Panc1 (cell line): ENCODE results near the gene SCG5. TPM values are rescaled to one million over a fixed set of nuclear protein-coding genes. Genes with fewer than 3 reads are reported as not detected.

Experiments
- ATAC-seq: fragments of 200-7000 bp; cut with Tn5 transposase; 2 replicates; pipeline ENCODE4 v1.9.1; 2020; ENCODE audit warnings: mild to moderate bottlenecking, moderate library complexity
- BruUV-seq: library from RNA; stranded (reverse); fragments of 400-500 nt; replicated peaks from 2 replicates; lab custom pipeline; 2021; lab: Mats Ljungman, UMichigan
- CTCF ChIA-PET: fragments of 300-600 bp; sonication (Branson Sonifier 250); formaldehyde crosslinking; loops from one replicate; lab custom pipeline; 2022; ENCODE audit warnings: antibody characterized with exemption; lab: Charles Lee
- POLR2A ChIA-PET: fragments of 300-600 bp; sonication (Branson Sonifier 250); formaldehyde crosslinking; loops from one replicate; lab custom pipeline; 2022; ENCODE audit warnings: antibody characterized with exemption; lab: Charles Lee
- DNase-seq: peaks from one replicate; pipeline ENCODE4 v3.0.0-alpha.2; 2010; ENCODE audit warnings: low read depth, low spot score
- H3K27ac ChIP-seq: 2 replicates; pipeline ENCODE4 v1.5.1; 2011; ENCODE audit warnings: mild to moderate bottlenecking, low read length, inconsistent platforms
- H3K27me3 ChIP-seq: fragments of 200-500 bp; sonication (Bioruptor generic); 2 replicates; pipeline ENCODE4 v1.6.0; 2014; ENCODE audit warnings: low read length, inconsistent platforms; ENCODE audit not compliant: control insufficient read depth, insufficient read depth
- H3K36me3 ChIP-seq: fragments of 200-500 bp; sonication (Bioruptor generic); 2 replicates; pipeline ENCODE4 v1.5.1; 2014; ENCODE audit warnings: inconsistent platforms, mild to moderate bottlenecking, low read length, moderate library complexity; ENCODE audit not compliant: control insufficient read depth, insufficient read depth
- H3K4me1 ChIP-seq: 2 replicates; pipeline ENCODE4 v1.5.1; 2011; ENCODE audit warnings: inconsistent platforms, mild to moderate bottlenecking, low read length, moderate library complexity; ENCODE audit not compliant: control insufficient read depth, insufficient read depth
- H3K4me3 ChIP-seq, 2 experiments: 2 replicates each; pipeline ENCODE4 v1.5.1; 2011 to 2012; ENCODE audit warnings: low read depth in 2 of 2, low read length in 2 of 2, mild to moderate bottlenecking in 2 of 2, inconsistent platforms in 1 of 2, moderate library complexity in 1 of 2
- H3K9me3 ChIP-seq: fragments of 200-500 bp; sonication (Bioruptor generic); 2 replicates; pipeline ENCODE4 v1.5.1; 2014; ENCODE audit warnings: low read depth, mild to moderate bottlenecking, inconsistent platforms, low read length, moderate library complexity; ENCODE audit not compliant: control insufficient read depth, insufficient read depth
- CTCF ChIP-seq: fragments of 450-650 bp; IDR thresholded peaks from 2 replicates; pipeline ENCODE4 v1.5.1; 2017; ENCODE audit warnings: mild to moderate bottlenecking
- POLR2AphosphoS5 ChIP-seq: IDR thresholded peaks from 2 replicates; pipeline ENCODE4 v1.6.1; 2012; ENCODE audit warnings: mild to moderate bottlenecking, low read depth, low read length, moderate library complexity
- REST ChIP-seq, 2 experiments: IDR thresholded peaks; 2 replicates each; pipeline ENCODE4 v1.6.1; 2011 to 2012; ENCODE audit warnings: low read depth in 2 of 2, control low read depth in 1 of 2, low read length in 1 of 2, mild to moderate bottlenecking in 1 of 2, moderate library complexity in 1 of 2; ENCODE audit not compliant: insufficient read depth in 1 of 2
- SIN3A ChIP-seq: IDR thresholded peaks from 2 replicates; pipeline ENCODE4 v1.6.1; 2012; ENCODE audit warnings: low read depth, mild to moderate bottlenecking, low read length, moderate library complexity, borderline replicate concordance; ENCODE audit not compliant: insufficient read depth
- TCF7L2 ChIP-seq: IDR thresholded peaks from 2 replicates; pipeline ENCODE4 v1.6.1; 2011; ENCODE audit warnings: mild to moderate bottlenecking, low read depth, low read length, inconsistent platforms
- in situ Hi-C: cut with HindIII; loops from 2 replicates; pipeline ENCODE4 v1.10.0; 2016; ENCODE audit warnings: low sequenced_read_pairs, low pct_unique_long_range_greater_than_20kb
- intact Hi-C: fragments of 100-400 bp; cut with micrococcal nuclease; formaldehyde crosslinking; loops from one replicate; pipeline ENCODE4 v1.10.0; 2022; ENCODE audit not compliant: unreplicated experiment
- total RNA-seq: library from RNA; stranded (reverse); gene quantifications from one replicate; pipeline ENCODE4 v1.2.1, GENCODE V29; 2021; ENCODE audit not compliant: unreplicated experiment

SCG5 gene
- total RNA-seq, 1 experiment from 2014 or later = 0.67 TPM

DNA sequence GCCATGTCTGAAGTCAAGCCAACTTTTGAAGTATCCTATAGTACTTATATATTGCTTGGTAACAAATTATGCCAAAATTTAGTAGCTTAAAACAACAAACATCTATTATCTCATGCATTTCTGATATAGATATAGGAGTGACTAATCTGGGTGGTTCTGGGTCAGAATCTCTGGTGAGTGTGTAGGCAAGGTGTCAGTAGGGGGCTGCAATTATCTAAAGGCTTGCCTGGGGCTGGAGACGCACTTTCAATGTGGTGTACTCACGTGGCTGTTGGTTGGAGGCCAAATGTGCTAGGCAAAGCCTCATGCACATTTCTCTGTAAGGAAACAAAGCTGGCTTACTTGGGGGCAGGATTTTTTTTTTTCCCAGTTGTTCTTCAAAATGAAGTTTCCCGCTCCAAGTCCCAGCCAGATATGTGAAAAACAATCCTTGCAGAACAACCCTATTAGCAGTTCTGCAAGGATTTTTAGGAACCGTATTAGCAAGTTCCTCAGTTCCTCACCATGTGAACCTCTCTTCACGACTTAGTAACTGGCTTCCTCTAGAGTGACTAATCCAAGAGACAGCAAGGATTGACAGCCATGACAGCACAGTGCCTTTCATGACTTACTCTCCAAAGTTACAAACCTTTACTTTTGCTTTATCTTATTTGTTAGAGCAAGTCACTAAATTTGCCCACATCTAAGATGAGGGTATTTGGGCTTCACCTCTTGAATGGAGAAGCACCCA is 102.1 kb downstream of the SCG5 start:
- no peaks in the 10 kb centered on the region for H3K9me3 ChIP-seq
- ChIA-PET CTCF (interaction anchor here (0.6 kb wide), 1 partner anchor 747 kb away, joined by 3 read pairs; no protein-coding TSS in a partner anchor), POLR2A (no interaction called here)
- H3K27ac ChIP-seq = no peak overlapping the region
- intact Hi-C loops = no loop called here
- TF ChIP-seq TCF7L2 (no peak), POLR2AphosphoS5 (no peak), CTCF (no peak), REST (IDR thresholded peaks at IDR 0.05; ENCODE audit: insufficient read depth in 1 of 2, low read depth in 2 of 2, low read length in 1 of 2) (no peak), SIN3A (no peak)
- no peaks in the 10 kb centered on the region for H3K36me3 ChIP-seq
- no TSS peak for BruUV-seq
- in situ Hi-C loops = no loop called here
- no peaks in the 10 kb centered on the region for H3K27me3 ChIP-seq
- no peak for DNase-seq
- ATAC-seq = no peak
- H3K4me1 ChIP-seq = no peaks in the 10 kb centered on the region
- H3K4me3 ChIP-seq = no peak overlapping the region

DNA sequence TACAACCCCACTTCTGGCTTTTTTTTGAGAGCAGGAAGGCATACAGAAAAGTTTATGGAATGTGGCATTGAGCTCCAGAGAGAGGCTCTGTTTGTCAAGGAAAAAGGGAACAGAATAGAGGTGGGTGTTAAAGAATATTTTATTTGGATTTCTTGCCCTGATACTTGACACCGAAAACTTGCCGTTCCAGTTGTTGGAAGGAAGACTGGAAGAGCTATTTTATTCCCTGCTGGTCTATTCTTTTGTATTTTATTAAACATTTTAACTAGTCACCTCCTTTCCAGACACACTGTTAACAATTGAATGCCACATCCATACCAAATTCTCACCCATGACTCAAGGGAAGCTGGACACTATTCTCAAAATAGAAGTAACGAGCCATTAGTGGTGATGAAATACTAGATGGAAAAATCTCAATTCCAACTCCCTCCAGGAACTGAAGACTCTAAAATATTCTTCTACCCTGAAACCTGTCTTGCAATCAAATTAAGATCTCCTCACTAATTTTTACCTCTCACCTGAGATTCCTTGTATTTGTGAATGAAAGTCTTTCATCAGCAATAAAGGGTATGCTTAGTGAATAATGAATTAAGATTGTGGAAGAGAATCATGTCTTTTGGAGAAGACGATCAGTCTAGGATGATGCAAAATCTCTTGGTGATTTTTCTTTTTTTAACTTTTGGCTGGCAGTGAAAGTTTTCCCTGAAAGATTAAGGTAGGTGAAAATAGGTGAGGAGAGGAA is 104.8 kb downstream of the SCG5 start:
- no TSS peak for BruUV-seq
- Histone ChIP-seq H3K27ac (no peak overlapping the region), H3K36me3 (no peaks in the 10 kb centered on the region), H3K4me1 (no peaks in the 10 kb centered on the region), H3K4me3 (no peak overlapping the region), H3K9me3 (no peaks in the 10 kb centered on the region), H3K27me3 (no peaks in the 10 kb centered on the region)
- no peak for DNase-seq
- in situ Hi-C loops (no loop called here), intact Hi-C loops (no loop called here)
- POLR2A ChIA-PET = no interaction called here
- no peak for ATAC-seq
- CTCF ChIA-PET = no interaction called here
- no peak for TF ChIP-seq CTCF
- no peak for TF ChIP-seq TCF7L2
- TF ChIP-seq POLR2AphosphoS5 = no peak
- TF ChIP-seq SIN3A = no peak
- no peak for TF ChIP-seq REST (IDR thresholded peaks at IDR 0.05; ENCODE audit: insufficient read depth in 1 of 2, low read depth in 2 of 2, low read length in 1 of 2)
